Liver (tissue), 9 donors: ENCODE results near the gene MED4. TPM values are rescaled to one million over a fixed set of nuclear protein-coding genes. Genes with fewer than 3 reads are reported as not detected.
A peak's percentile ranks its signal among the peaks of the same experiment; 100 is the strongest.

Experiments
- DNase-seq: peaks from one replicate; pipeline ENCODE4 v3.0.0-alpha.2; 2017; ENCODE audit warnings: low spot score
- H3K27ac ChIP-seq, 2 donors: one replicate each; pipeline ENCODE4 v1.7.0; 2013; ENCODE audit warnings: inconsistent platforms in 2 of 2, low read length in 2 of 2, control low read depth in 1 of 2, low read depth in 1 of 2, mild to moderate bottlenecking in 1 of 2
- H3K27me3 ChIP-seq, 4 donors: one replicate each; pipeline versions ENCODE4 v1.6.1 to v1.7.0; 2013; ENCODE audit warnings: low read length in 3 of 4, inconsistent platforms in 1 of 4, mild to moderate bottlenecking in 1 of 4, moderate library complexity in 1 of 4; ENCODE audit not compliant: control insufficient read depth in 4 of 4, insufficient read depth in 4 of 4
- H3K36me3 ChIP-seq, 4 donors: one replicate each; pipeline versions ENCODE4 v1.6.1 to v1.7.0; 2013; ENCODE audit warnings: low read length in 3 of 4, mild to moderate bottlenecking in 3 of 4, low read depth in 1 of 4, moderate library complexity in 1 of 4; ENCODE audit not compliant: control insufficient read depth in 4 of 4, insufficient read depth in 3 of 4
- H3K4me1 ChIP-seq, 4 donors: one replicate each; pipeline versions ENCODE4 v1.6.1 to v1.7.0; 2013; ENCODE audit warnings: low read length in 3 of 4, mild to moderate bottlenecking in 3 of 4, moderate library complexity in 1 of 4; ENCODE audit not compliant: control insufficient read depth in 4 of 4, insufficient read depth in 4 of 4
- H3K4me3 ChIP-seq, 3 donors: one replicate each; pipeline versions ENCODE4 v1.6.1 to v1.7.0; 2013; ENCODE audit warnings: low read length in 3 of 3, control low read depth in 1 of 3, low read depth in 1 of 3, mild to moderate bottlenecking in 1 of 3
- H3K9ac ChIP-seq, 2 donors: one replicate each; pipeline ENCODE4 v1.7.0; 2013; ENCODE audit warnings: low read length in 2 of 2, mild to moderate bottlenecking in 2 of 2, moderate library complexity in 2 of 2, control low read depth in 1 of 2, low read depth in 1 of 2
- H3K9me3 ChIP-seq, 4 donors: one replicate each; pipeline versions ENCODE4 v1.6.1 to v1.7.0; 2013; ENCODE audit warnings: low read length in 3 of 4; ENCODE audit not compliant: control insufficient read depth in 4 of 4
- FOXA1 ChIP-seq: IDR thresholded peaks from 2 replicates; pipeline ENCODE4 v1.6.1; 2016; ENCODE audit warnings: antibody characterized with exemption
- GABPA ChIP-seq, 2 donors: IDR thresholded peaks in 1 of 2; conservative IDR thresholded peaks in 1 of 2; 2 replicates each; pipeline ENCODE4 v1.6.1; 2016; ENCODE audit warnings: antibody characterized with exemption in 2 of 2, mild to moderate bottlenecking in 1 of 2, moderate library complexity in 1 of 2
- HNF4A ChIP-seq, 2 donors: conservative IDR thresholded peaks; 2 replicates each; pipeline ENCODE4 v1.6.1; 2016; ENCODE audit warnings: antibody characterized with exemption in 2 of 2, mild to moderate bottlenecking in 2 of 2
- HNF4G ChIP-seq: IDR thresholded peaks from 2 replicates; pipeline ENCODE4 v1.6.1; 2016; ENCODE audit warnings: antibody characterized with exemption
- JUND ChIP-seq, 2 donors: IDR thresholded peaks; 2 replicates each; pipeline ENCODE4 v1.6.1; 2016; ENCODE audit warnings: antibody characterized with exemption in 2 of 2
- NR2F2 ChIP-seq: IDR thresholded peaks from 2 replicates; pipeline ENCODE4 v1.6.1; 2016; ENCODE audit warnings: antibody characterized with exemption
- RAD21 ChIP-seq, 2 donors: IDR thresholded peaks; 2 replicates each; pipeline ENCODE4 v1.6.1; 2016; ENCODE audit warnings: antibody characterized with exemption in 2 of 2, mild to moderate bottlenecking in 2 of 2
- RXRA ChIP-seq, 2 donors: IDR thresholded peaks; 2 replicates each; pipeline ENCODE4 v1.6.1; 2017 to 2018; ENCODE audit warnings: antibody characterized with exemption in 2 of 2, mild to moderate bottlenecking in 1 of 2
- SP1 ChIP-seq: IDR thresholded peaks from 2 replicates; pipeline ENCODE4 v1.6.1; 2018; ENCODE audit warnings: antibody characterized with exemption, mild to moderate bottlenecking
- YY1 ChIP-seq: IDR thresholded peaks from 2 replicates; pipeline ENCODE4 v1.6.1; 2016; ENCODE audit warnings: antibody characterized with exemption, mild to moderate bottlenecking
- WGBS: extraction: QIAGEN DNeasy Blood & Tissue Kit; methylation state at CpG from one replicate; pipeline ENCODE4 v1.1.7; 2013; 5-methylcytosine and 5-hydroxymethylcytosine counted together
- polyA plus RNA-seq, 2 donors: library from polyadenylated mRNA; stranded (reverse) in 1 of 2; unstranded in 1 of 2; fragments of 200-250 nt in 1 of 2; fragments of >200 nt in 1 of 2; fragmentation: Nextera tagmentation in 1 of 2; extraction: Ambion mirVana in 1 of 2; gene quantifications; one replicate each; pipeline versions ENCODE4 v1.2.1 to v1.2.3, GENCODE V29; 2013 to 2015
- total RNA-seq, 2 donors: library from RNA; depleted of rRNA; stranded (reverse); fragments of >200 nt; gene quantifications; one replicate each; pipeline ENCODE4 v1.2.3, GENCODE V29; 2014
- TF ChIP-seq, protein P1 (sequence below): IDR thresholded peaks from 2 replicates; pipeline ENCODE4 v1.6.1; 2016; ENCODE audit warnings: antibody characterized with exemption
- TF ChIP-seq, protein P2 (sequence below): IDR thresholded peaks from 2 replicates; pipeline ENCODE4 v1.6.1; 2016; ENCODE audit warnings: antibody characterized with exemption
- TF ChIP-seq, protein P3 (sequence below): IDR thresholded peaks from 2 replicates; pipeline ENCODE4 v1.6.1; 2016; ENCODE audit warnings: antibody characterized with exemption, mild to moderate bottlenecking
- TF ChIP-seq, protein P4 (sequence below): fragments of 150-350 bp; IDR thresholded peaks from 2 replicates; pipeline ENCODE4 v1.5.1; 2017; ENCODE audit warnings: improper control_type of control experiment, low read depth, low read length; ENCODE audit not compliant: missing input control
- TF ChIP-seq, protein P5 (sequence below): IDR thresholded peaks from 2 replicates; pipeline ENCODE4 v1.6.1; 2016; ENCODE audit warnings: antibody characterized with exemption
- donor health status: healthy.
- donor health status: healthy.
- donor health status: healthy.
- donor health status: healthy.
- donor health status: healthy.

MED4 gene
- total and polyA plus RNA-seq, 4 donors = 18.2 to 32.4 (median 22.6) TPM

DNA sequence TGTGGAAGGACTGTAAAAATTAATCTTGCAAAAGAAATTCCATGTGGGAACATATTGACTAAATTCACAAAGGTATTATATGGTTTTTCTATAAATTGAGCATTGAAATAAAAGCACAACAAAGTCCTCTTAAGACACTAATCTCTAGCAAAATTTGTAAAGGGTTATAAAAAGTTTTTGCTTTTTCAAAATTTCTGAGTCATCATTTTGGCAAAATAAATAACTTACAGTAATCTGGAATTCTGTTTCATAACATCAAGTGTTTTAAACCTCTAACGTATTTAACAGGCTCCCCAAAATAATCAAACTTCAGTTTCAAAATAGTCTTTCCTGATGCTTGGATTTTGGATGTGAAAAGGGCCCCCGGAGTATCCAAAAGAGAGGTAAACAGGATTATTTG lies 26.0 kb downstream of the MED4 start:
- no peak for TF ChIP-seq FOXA1
- TF ChIP-seq, protein P1, sequence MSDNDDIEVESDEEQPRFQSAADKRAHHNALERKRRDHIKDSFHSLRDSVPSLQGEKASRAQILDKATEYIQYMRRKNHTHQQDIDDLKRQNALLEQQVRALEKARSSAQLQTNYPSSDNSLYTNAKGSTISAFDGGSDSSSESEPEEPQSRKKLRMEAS = no peak
- no peak for TF ChIP-seq YY1
- TF ChIP-seq, protein P2, sequence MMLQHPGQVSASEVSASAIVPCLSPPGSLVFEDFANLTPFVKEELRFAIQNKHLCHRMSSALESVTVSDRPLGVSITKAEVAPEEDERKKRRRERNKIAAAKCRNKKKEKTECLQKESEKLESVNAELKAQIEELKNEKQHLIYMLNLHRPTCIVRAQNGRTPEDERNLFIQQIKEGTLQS = no peak
- TF ChIP-seq RXRA (IDR thresholded peaks at IDR 0.05) = no peak
- TF ChIP-seq GABPA (IDR thresholded peaks at IDR 0.05 in 1 of 2, conservative IDR thresholded peaks at IDR 0.05 in 1 of 2) = no peak
- TF ChIP-seq, protein P3, sequence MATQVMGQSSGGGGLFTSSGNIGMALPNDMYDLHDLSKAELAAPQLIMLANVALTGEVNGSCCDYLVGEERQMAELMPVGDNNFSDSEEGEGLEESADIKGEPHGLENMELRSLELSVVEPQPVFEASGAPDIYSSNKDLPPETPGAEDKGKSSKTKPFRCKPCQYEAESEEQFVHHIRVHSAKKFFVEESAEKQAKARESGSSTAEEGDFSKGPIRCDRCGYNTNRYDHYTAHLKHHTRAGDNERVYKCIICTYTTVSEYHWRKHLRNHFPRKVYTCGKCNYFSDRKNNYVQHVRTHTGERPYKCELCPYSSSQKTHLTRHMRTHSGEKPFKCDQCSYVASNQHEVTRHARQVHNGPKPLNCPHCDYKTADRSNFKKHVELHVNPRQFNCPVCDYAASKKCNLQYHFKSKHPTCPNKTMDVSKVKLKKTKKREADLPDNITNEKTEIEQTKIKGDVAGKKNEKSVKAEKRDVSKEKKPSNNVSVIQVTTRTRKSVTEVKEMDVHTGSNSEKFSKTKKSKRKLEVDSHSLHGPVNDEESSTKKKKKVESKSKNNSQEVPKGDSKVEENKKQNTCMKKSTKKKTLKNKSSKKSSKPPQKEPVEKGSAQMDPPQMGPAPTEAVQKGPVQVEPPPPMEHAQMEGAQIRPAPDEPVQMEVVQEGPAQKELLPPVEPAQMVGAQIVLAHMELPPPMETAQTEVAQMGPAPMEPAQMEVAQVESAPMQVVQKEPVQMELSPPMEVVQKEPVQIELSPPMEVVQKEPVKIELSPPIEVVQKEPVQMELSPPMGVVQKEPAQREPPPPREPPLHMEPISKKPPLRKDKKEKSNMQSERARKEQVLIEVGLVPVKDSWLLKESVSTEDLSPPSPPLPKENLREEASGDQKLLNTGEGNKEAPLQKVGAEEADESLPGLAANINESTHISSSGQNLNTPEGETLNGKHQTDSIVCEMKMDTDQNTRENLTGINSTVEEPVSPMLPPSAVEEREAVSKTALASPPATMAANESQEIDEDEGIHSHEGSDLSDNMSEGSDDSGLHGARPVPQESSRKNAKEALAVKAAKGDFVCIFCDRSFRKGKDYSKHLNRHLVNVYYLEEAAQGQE = no peak
- TF ChIP-seq, protein P4, sequence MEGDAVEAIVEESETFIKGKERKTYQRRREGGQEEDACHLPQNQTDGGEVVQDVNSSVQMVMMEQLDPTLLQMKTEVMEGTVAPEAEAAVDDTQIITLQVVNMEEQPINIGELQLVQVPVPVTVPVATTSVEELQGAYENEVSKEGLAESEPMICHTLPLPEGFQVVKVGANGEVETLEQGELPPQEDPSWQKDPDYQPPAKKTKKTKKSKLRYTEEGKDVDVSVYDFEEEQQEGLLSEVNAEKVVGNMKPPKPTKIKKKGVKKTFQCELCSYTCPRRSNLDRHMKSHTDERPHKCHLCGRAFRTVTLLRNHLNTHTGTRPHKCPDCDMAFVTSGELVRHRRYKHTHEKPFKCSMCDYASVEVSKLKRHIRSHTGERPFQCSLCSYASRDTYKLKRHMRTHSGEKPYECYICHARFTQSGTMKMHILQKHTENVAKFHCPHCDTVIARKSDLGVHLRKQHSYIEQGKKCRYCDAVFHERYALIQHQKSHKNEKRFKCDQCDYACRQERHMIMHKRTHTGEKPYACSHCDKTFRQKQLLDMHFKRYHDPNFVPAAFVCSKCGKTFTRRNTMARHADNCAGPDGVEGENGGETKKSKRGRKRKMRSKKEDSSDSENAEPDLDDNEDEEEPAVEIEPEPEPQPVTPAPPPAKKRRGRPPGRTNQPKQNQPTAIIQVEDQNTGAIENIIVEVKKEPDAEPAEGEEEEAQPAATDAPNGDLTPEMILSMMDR = no peak
- TF ChIP-seq HNF4G = no peak
- TF ChIP-seq, protein P5, sequence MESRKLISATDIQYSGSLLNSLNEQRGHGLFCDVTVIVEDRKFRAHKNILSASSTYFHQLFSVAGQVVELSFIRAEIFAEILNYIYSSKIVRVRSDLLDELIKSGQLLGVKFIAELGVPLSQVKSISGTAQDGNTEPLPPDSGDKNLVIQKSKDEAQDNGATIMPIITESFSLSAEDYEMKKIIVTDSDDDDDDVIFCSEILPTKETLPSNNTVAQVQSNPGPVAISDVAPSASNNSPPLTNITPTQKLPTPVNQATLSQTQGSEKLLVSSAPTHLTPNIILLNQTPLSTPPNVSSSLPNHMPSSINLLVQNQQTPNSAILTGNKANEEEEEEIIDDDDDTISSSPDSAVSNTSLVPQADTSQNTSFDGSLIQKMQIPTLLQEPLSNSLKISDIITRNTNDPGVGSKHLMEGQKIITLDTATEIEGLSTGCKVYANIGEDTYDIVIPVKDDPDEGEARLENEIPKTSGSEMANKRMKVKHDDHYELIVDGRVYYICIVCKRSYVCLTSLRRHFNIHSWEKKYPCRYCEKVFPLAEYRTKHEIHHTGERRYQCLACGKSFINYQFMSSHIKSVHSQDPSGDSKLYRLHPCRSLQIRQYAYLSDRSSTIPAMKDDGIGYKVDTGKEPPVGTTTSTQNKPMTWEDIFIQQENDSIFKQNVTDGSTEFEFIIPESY = no peak
- TF ChIP-seq HNF4A (conservative IDR thresholded peaks at IDR 0.05) = no peak
- TF ChIP-seq RAD21 (IDR thresholded peaks at IDR 0.05) = no peak
- TF ChIP-seq JUND (IDR thresholded peaks at IDR 0.05) = no peak
- no peak for TF ChIP-seq NR2F2
- 99% methylated on average over 2 of the region's 2 CpGs for WGBS
- no peak for DNase-seq
- Histone ChIP-seq H3K27ac (no peak overlapping the region), H3K4me3 (peak overlapping the region in 1 of 3 donors; percentile 45), H3K27me3 (no peaks in the 10 kb centered on the region), H3K36me3 (peaks cover 6 to 66% (median 51%) of the 10 kb centered on the region in 4 donors), H3K4me1 (no peaks in the 10 kb centered on the region), H3K9me3 (peaks cover 15 to 45% (median 31%) of the 10 kb centered on the region in 4 donors), H3K9ac (no peak overlapping the region)

DNA sequence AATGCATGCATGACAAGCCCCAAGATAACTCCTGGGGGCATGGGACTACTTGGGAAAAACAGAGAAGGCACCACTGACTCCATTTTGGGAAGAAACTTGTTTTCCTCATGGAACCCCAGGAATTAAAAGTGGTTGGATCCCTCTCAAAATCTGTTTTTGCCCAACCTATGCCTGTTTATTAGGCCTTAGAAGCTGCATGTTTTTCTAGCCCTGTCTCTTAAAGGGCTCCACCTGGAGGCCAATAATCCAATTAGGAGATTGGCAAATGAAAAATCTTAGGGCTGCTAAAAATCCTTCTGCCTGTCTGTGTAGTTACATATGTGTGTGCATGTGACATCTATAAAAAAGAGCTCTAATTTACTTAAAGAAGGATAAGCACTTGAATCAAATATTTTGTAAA lies 26.9 kb downstream of the MED4 start:
- Histone ChIP-seq H3K9ac (no peak overlapping the region), H3K27me3 (no peaks in the 10 kb centered on the region), H3K27ac (no peak overlapping the region), H3K9me3 (peaks cover 12 to 45% (median 31%) of the 10 kb centered on the region in 4 donors), H3K4me1 (no peaks in the 10 kb centered on the region), H3K4me3 (peak overlapping the region in 1 of 3 donors; percentile 20), H3K36me3 (peaks cover 5 to 57% (median 45%) of the 10 kb centered on the region in 4 donors)
- no peak for DNase-seq
- TF ChIP-seq, protein P5 = no peak
- TF ChIP-seq HNF4A (conservative IDR thresholded peaks at IDR 0.05) (no peak), GABPA (IDR thresholded peaks at IDR 0.05 in 1 of 2, conservative IDR thresholded peaks at IDR 0.05 in 1 of 2) (no peak), NR2F2 (no peak), RXRA (IDR thresholded peaks at IDR 0.05) (no peak), SP1 (no peak), FOXA1 (no peak), HNF4G (no peak)
- TF ChIP-seq, protein P2 = no peak
- TF ChIP-seq, protein P3 = no peak
